ES-I3 (cell line): ENCODE results near the gene NCOA4.
A peak's percentile ranks its signal among the peaks of the same experiment; 100 is the strongest.

ENCODE experiments used
- H3K36me3 ChIP-seq: 2 replicates; pipeline ENCODE4 v1.6.1; 2013; ENCODE audit warnings: mild to moderate bottlenecking, low read length, control low read depth, moderate library complexity; ENCODE audit not compliant: insufficient read depth
- H3K4me1 ChIP-seq: 2 replicates; pipeline ENCODE4 v1.6.1; 2013; ENCODE audit warnings: mild to moderate bottlenecking, control low read depth, low read length; ENCODE audit not compliant: insufficient read depth
- H3K9ac ChIP-seq: 2 replicates; pipeline ENCODE4 v1.6.1; 2013; ENCODE audit warnings: low read depth, mild to moderate bottlenecking, low read length, moderate library complexity
- H3K9me3 ChIP-seq: 2 replicates; pipeline ENCODE4 v1.6.1; 2013; ENCODE audit warnings: mild to moderate bottlenecking, low read length, moderate library complexity; ENCODE audit not compliant: control insufficient read depth, insufficient read depth

The NCOA4 gene

GRCh38 chr10:46040004-46040403, 9.6 kb upstream of the NCOA4 start:
- no peaks in the 10 kb centered on the region; the same call in 1 of the 2 replicates for H3K4me1 ChIP-seq
- no peaks in the 10 kb centered on the region for H3K9me3 ChIP-seq
- no peak overlapping the region for H3K9ac ChIP-seq
- no peaks in the 10 kb centered on the region for H3K36me3 ChIP-seq

- no peak overlapping the region for H3K9ac ChIP-seq
- H3K4me1 ChIP-seq: no peaks in the 10 kb centered on the region; the same call in none of the 2 replicates
- H3K36me3 ChIP-seq: no peaks in the 10 kb centered on the region
- no peaks in the 10 kb centered on the region for H3K9me3 ChIP-seq
These were observed 6.8 kb upstream of the NCOA4 start for GRCh38 chr10:46037107-46037825.

GRCh38 chr10:46035923-46036849, 5.8 kb upstream of the NCOA4 start:
- no peaks in the 10 kb centered on the region for H3K36me3 ChIP-seq
- no peaks in the 10 kb centered on the region; the same call in 1 of the 2 replicates for H3K4me1 ChIP-seq
- no peaks in the 10 kb centered on the region for H3K9me3 ChIP-seq
- no peak overlapping the region for H3K9ac ChIP-seq

- Histone ChIP-seq H3K36me3 (no peaks in the 10 kb centered on the region), H3K9ac (no peak overlapping the region), H3K4me1 (peaks cover 10% of the 10 kb centered on the region; the same call in 1 of the 2 replicates), H3K9me3 (no peaks in the 10 kb centered on the region)
These were observed 3.2 kb upstream of the NCOA4 start for GRCh38 chr10:46033602-46034011.

GRCh38 chr10:46031648-46032532, 1.5 kb upstream of the NCOA4 start:
- no peaks in the 10 kb centered on the region for H3K9me3 ChIP-seq
- no peaks in the 10 kb centered on the region for H3K36me3 ChIP-seq
- H3K4me1 ChIP-seq: peaks cover 10% of the 10 kb centered on the region; the same call in 1 of the 2 replicates
- no peak overlapping the region for H3K9ac ChIP-seq

GRCh38 chr10:46029461-46030030, 877 bp downstream of the NCOA4 start:
- Histone ChIP-seq H3K9me3 (no peaks in the 10 kb centered on the region), H3K9ac (peak overlapping the region; percentile 53), H3K4me1 (peaks cover 10% of the 10 kb centered on the region; the same call in 1 of the 2 replicates)

GRCh38 chr10:46028584-46029460, 1.6 kb downstream of the NCOA4 start:
- Histone ChIP-seq H3K4me1 (peaks cover 10% of the 10 kb centered on the region; the same call in 1 of the 2 replicates), H3K36me3 (no peaks in the 10 kb centered on the region), H3K9ac (no peak overlapping the region), H3K9me3 (no peaks in the 10 kb centered on the region)

More at GRCh38 chr10:46029461-46030030, 877 bp downstream of the NCOA4 start:
- H3K36me3 ChIP-seq: no peaks in the 10 kb centered on the region

- H3K9me3 ChIP-seq: no peaks in the 10 kb centered on the region
- peaks cover 14% of the 10 kb centered on the region; the same call in 1 of the 2 replicates for H3K4me1 ChIP-seq
- H3K36me3 ChIP-seq: no peaks in the 10 kb centered on the region
- no peak overlapping the region for H3K9ac ChIP-seq
These were observed 4.3 kb downstream of the NCOA4 start for GRCh38 chr10:46026106-46026505.

GRCh38 chr10:46025406-46025805, 5.0 kb downstream of the NCOA4 start:
- Histone ChIP-seq H3K4me1 (peaks cover 20% of the 10 kb centered on the region), H3K9ac (no peak overlapping the region), H3K9me3 (no peaks in the 10 kb centered on the region), H3K36me3 (no peaks in the 10 kb centered on the region)

GRCh38 chr10:46024948-46025347, 5.5 kb downstream of the NCOA4 start:
- Histone ChIP-seq H3K4me1 (peaks cover 24% of the 10 kb centered on the region), H3K9me3 (no peaks in the 10 kb centered on the region), H3K36me3 (no peaks in the 10 kb centered on the region), H3K9ac (no peak overlapping the region)

- Histone ChIP-seq H3K36me3 (no peaks in the 10 kb centered on the region), H3K9me3 (no peaks in the 10 kb centered on the region), H3K9ac (peak overlapping the region; percentile 91), H3K4me1 (peaks cover 19% of the 10 kb centered on the region)
These were observed 7.3 kb downstream of the NCOA4 start for GRCh38 chr10:46022978-46023702.

- no peaks in the 10 kb centered on the region for H3K9me3 ChIP-seq
- H3K9ac ChIP-seq: no peak overlapping the region
- H3K36me3 ChIP-seq: no peaks in the 10 kb centered on the region
These were observed 10.1 kb downstream of the NCOA4 start for GRCh38 chr10:46020344-46020657.

More at GRCh38 chr10:46020344-46020657, 10.1 kb downstream of the NCOA4 start:
- peaks cover 19% of the 10 kb centered on the region for H3K4me1 ChIP-seq
